GM21367 (cell line): ENCODE measurements around the gene CTSC.
A peak's percentile ranks its signal among the peaks of the same experiment; 100 is the strongest.

Experiments
- ATAC-seq: cut with Tn5 transposase; IDR thresholded peaks from one replicate; pipeline ENCODE4 v1.9.1; 2021; ENCODE audit not compliant: unreplicated experiment

Gene CTSC

GRCh38 chr11:88320149-88320559 lies 17.4 kb downstream of the CTSC start:
- ATAC-seq, result no peak

- no peak for ATAC-seq
Measured at GRCh38 chr11:88318017-88318416, 19.5 kb downstream of the CTSC start.

- no peak for ATAC-seq
Measured at GRCh38 chr11:88317536-88317935, 20.0 kb downstream of the CTSC start.

- no peak for ATAC-seq
Measured at GRCh38 chr11:88315981-88316441, 21.5 kb downstream of the CTSC start.

GRCh38 chr11:88315015-88315414 lies 22.5 kb downstream of the CTSC start:
- no peak for ATAC-seq

GRCh38 chr11:88313441-88313840 lies 24.1 kb downstream of the CTSC start:
- no peak for ATAC-seq

GRCh38 chr11:88312628-88313027 lies 24.9 kb downstream of the CTSC start:
- ATAC-seq, result no peak

GRCh38 chr11:88310246-88310645 lies 27.3 kb downstream of the CTSC start:
- ATAC-seq, result no peak

- no peak for ATAC-seq
Measured at GRCh38 chr11:88308576-88308975, 29.0 kb downstream of the CTSC start.

- peak; percentile 68 for ATAC-seq
Measured at GRCh38 chr11:88307749-88308425, 29.6 kb downstream of the CTSC start.

GRCh38 chr11:88306785-88307184 lies 30.8 kb downstream of the CTSC start:
- ATAC-seq, result no peak

GRCh38 chr11:88305430-88305829 lies 32.1 kb downstream of the CTSC start:
- no peak for ATAC-seq

- ATAC-seq, result no peak
Measured at GRCh38 chr11:88304352-88304751, 33.2 kb downstream of the CTSC start.

GRCh38 chr11:88303037-88303436 lies 34.5 kb downstream of the CTSC start:
- no peak for ATAC-seq

- peak; percentile 50 for ATAC-seq
Measured at GRCh38 chr11:88301488-88302140, 35.9 kb downstream of the CTSC start.

GRCh38 chr11:88300888-88301487 lies 36.5 kb downstream of the CTSC start:
- peak; percentile 55 for ATAC-seq

GRCh38 chr11:88297863-88298262 lies 39.7 kb downstream of the CTSC start:
- ATAC-seq, result no peak

- ATAC-seq, result no peak
Measured at GRCh38 chr11:88297421-88297820, 40.1 kb downstream of the CTSC start.

GRCh38 chr11:88295028-88295427 lies 42.5 kb downstream of the CTSC start:
- no peak for ATAC-seq

- ATAC-seq, result no peak
Measured at GRCh38 chr11:88293931-88294330, 43.6 kb downstream of the CTSC start.

- ATAC-seq, result no peak
Measured at GRCh38 chr11:88292171-88292843, 45.2 kb downstream of the CTSC start.

GRCh38 chr11:88288560-88288959 lies 49.0 kb downstream of the CTSC start:
- ATAC-seq, result no peak
